Esophagus squamous epithelium (tissue), 5 donors: ENCODE results near the gene TAX1BP1. TPM values are rescaled to one million over a fixed set of nuclear protein-coding genes. Genes with fewer than 3 reads are reported as not detected.

Experiments
- DNase-seq: peaks from one replicate; lab custom pipeline; 2025; lab: John Stamatoyannopoulos, UW
- H3K27ac ChIP-seq, 4 donors: fragments of 200-600 bp; sonication (generic); one replicate each; pipeline ENCODE4 v1.5.1; 2016 to 2019; ENCODE audit warnings: mild to moderate bottlenecking in 1 of 4
- H3K27me3 ChIP-seq, 4 donors: fragments of 200-600 bp; sonication (generic); 1 replicate in 3 of 4; 2 replicates in 1 of 4; pipeline versions ENCODE4 v1.5.1 to v1.6.0; 2017 to 2021; ENCODE audit warnings: antibody characterized with exemption in 1 of 4
- H3K36me3 ChIP-seq, 3 donors: fragments of 200-600 bp; sonication (generic); one replicate each; pipeline ENCODE4 v1.5.1; 2016 to 2019
- H3K4me1 ChIP-seq, 3 donors: fragments of 200-600 bp; sonication (generic); one replicate each; pipeline ENCODE4 v1.5.1; 2017 to 2019
- H3K4me3 ChIP-seq, 4 donors: fragments of 200-600 bp; sonication (generic); 1 replicate in 3 of 4; 2 replicates in 1 of 4; pipeline ENCODE4 v1.5.1; 2016 to 2019; ENCODE audit warnings: mild to moderate bottlenecking in 2 of 4, moderate library complexity in 1 of 4
- H3K9me3 ChIP-seq, 3 donors: fragments of 200-600 bp; sonication (generic); one replicate each; pipeline ENCODE4 v1.5.1; 2016 to 2019
- CTCF ChIP-seq, 6 experiments: fragments of 450-650 bp in 4 of 6; fragments of 200-600 bp in 2 of 6; sonication (generic) in 2 of 6; IDR thresholded peaks; one replicate each; pipeline ENCODE4 v1.5.1; 2016 to 2019; ENCODE audit warnings: antibody characterized with exemption in 6 of 6, mild to moderate bottlenecking in 4 of 6, moderate library complexity in 4 of 6
- POLR2A ChIP-seq, 4 donors: fragments of 450-650 bp; IDR thresholded peaks; one replicate each; pipeline ENCODE4 v1.6.1; 2017; ENCODE audit warnings: antibody characterized with exemption in 4 of 4, mild to moderate bottlenecking in 4 of 4, moderate library complexity in 3 of 4
- WGBS, 2 donors: methylation state at CpG; one replicate each; pipeline ENCODE4 v1.1.5; 2018; 5-methylcytosine and 5-hydroxymethylcytosine counted together
- intact Hi-C: fragments of 100-400 bp; cut with DNase I; formaldehyde crosslinking; loops from one replicate; pipeline ENCODE4 v1.15.0; 2022
- total RNA-seq, 4 donors: library from RNA; depleted of rRNA; stranded (reverse); fragments of >200 nt; gene quantifications; one replicate each; pipeline ENCODE4 v1.1.0, GENCODE V29; 2016
- donor health status: DM: yes; HTN: yes; CAD: no.

TAX1BP1 gene
- total RNA-seq, 4 donors from 2014 or later: 67.1 to 113 (median 80.3) TPM

GRCh38 chr7:27861747-27862146 lies 121.8 kb downstream of the TAX1BP1 start:
- intact Hi-C loops: no loop called here
- H3K27me3 ChIP-seq: no peaks in the 10 kb centered on the region
- H3K36me3 ChIP-seq: no peaks in the 10 kb centered on the region
- 76 to 82% methylated on average over 3 of the region's 3 CpGs for WGBS, 2 donors
- no peak for DNase-seq
- no peaks in the 10 kb centered on the region for H3K9me3 ChIP-seq
- H3K27ac ChIP-seq: no peak overlapping the region
- no peak overlapping the region for H3K4me3 ChIP-seq
- no peaks in the 10 kb centered on the region for H3K4me1 ChIP-seq
- TF ChIP-seq CTCF (IDR thresholded peaks at IDR 0.05): no peak
- no peak for TF ChIP-seq POLR2A (IDR thresholded peaks at IDR 0.05)

- 83 to 88% methylated on average over 3 to 10 of the region's 11 CpGs for WGBS, 2 donors
- H3K4me1 ChIP-seq: no peaks in the 10 kb centered on the region
- no peak for DNase-seq
- no peak overlapping the region for H3K27ac ChIP-seq
- H3K9me3 ChIP-seq: no peaks in the 10 kb centered on the region
- TF ChIP-seq CTCF (IDR thresholded peaks at IDR 0.05) (no peak), POLR2A (IDR thresholded peaks at IDR 0.05) (no peak)
- no peaks in the 10 kb centered on the region for H3K27me3 ChIP-seq
- no peaks in the 10 kb centered on the region for H3K36me3 ChIP-seq
- intact Hi-C loops: no loop called here
- H3K4me3 ChIP-seq: no peak overlapping the region
These were observed 123.9 kb downstream of the TAX1BP1 start for GRCh38 chr7:27863880-27864279.

GRCh38 chr7:27866256-27866655 lies 126.3 kb downstream of the TAX1BP1 start:
- WGBS, 2 donors: 38 to 46% methylated on average over 2 of the region's 2 CpGs
- Histone ChIP-seq H3K9me3 (no peaks in the 10 kb centered on the region), H3K27me3 (no peaks in the 10 kb centered on the region), H3K4me1 (no peaks in the 10 kb centered on the region), H3K4me3 (no peak overlapping the region), H3K36me3 (no peaks in the 10 kb centered on the region), H3K27ac (no peak overlapping the region)
- TF ChIP-seq CTCF (IDR thresholded peaks at IDR 0.05): no peak
- no peak for TF ChIP-seq POLR2A (IDR thresholded peaks at IDR 0.05)
- DNase-seq: no peak
- intact Hi-C loops: no loop called here

GRCh38 chr7:27866828-27867672 lies 127.1 kb downstream of the TAX1BP1 start:
- H3K27ac ChIP-seq: no peak overlapping the region
- no peak overlapping the region for H3K4me3 ChIP-seq
- H3K27me3 ChIP-seq: no peaks in the 10 kb centered on the region
- WGBS, 2 donors: 82 to 86% methylated on average over 16 to 17 of the region's 17 CpGs
- no peak for DNase-seq
- intact Hi-C loops: no loop called here
- H3K36me3 ChIP-seq: no peaks in the 10 kb centered on the region
- TF ChIP-seq CTCF (IDR thresholded peaks at IDR 0.05) (no peak), POLR2A (IDR thresholded peaks at IDR 0.05) (no peak)
- no peaks in the 10 kb centered on the region for H3K9me3 ChIP-seq
- peaks cover 0 to 6% (median 0%) of the 10 kb centered on the region in 3 donors for H3K4me1 ChIP-seq

- intact Hi-C loops: no loop called here
- Histone ChIP-seq H3K27me3 (no peaks in the 10 kb centered on the region), H3K4me3 (no peak overlapping the region), H3K36me3 (no peaks in the 10 kb centered on the region), H3K27ac (no peak overlapping the region), H3K4me1 (peaks cover 0 to 12% (median 0%) of the 10 kb centered on the region in 3 donors), H3K9me3 (no peaks in the 10 kb centered on the region)
- TF ChIP-seq POLR2A (IDR thresholded peaks at IDR 0.05) (no peak), CTCF (IDR thresholded peaks at IDR 0.05) (no peak)
- 82 to 88% methylated on average over 14 to 15 of the region's 15 CpGs for WGBS, 2 donors
- no peak for DNase-seq
These were observed 128.2 kb downstream of the TAX1BP1 start for GRCh38 chr7:27868131-27868550.
